HUDEP-2 (cell line): Measurements from ENCODE around the gene NFE2L1.
A peak's percentile ranks its signal among the peaks of the same experiment; 100 is the strongest.

Source experiments
- DNase-seq, 76 experiments: peaks; one replicate each; lab custom pipeline; 2025; ENCODE audit not compliant: unreplicated experiment in 76 of 76; lab: John Stamatoyannopoulos, UW

Gene NFE2L1

GRCh38 chr17:48104440-48104839 is 56.3 kb downstream of the NFE2L1 start:
- no peak for DNase-seq

GRCh38 chr17:48106802-48107136 is 58.6 kb downstream of the NFE2L1 start:
- DNase-seq = no peak

- DNase-seq = peak in 73 of 76 experiments; percentile 23 to 92 (median 72)
Measured at GRCh38 chr17:48107137-48108055, 59.2 kb downstream of the NFE2L1 start, which contains the start of gene SNX11. Gene SNX11 (plus strand): TSS chr17:48107766. CDS start chr17:48112044, 4,278 bp downstream.

- DNase-seq = no peak
Measured at GRCh38 chr17:48110761-48111160, 62.6 kb downstream of the NFE2L1 start.
